Kidney epithelial cell (primary cell): ENCODE measurements around the gene PI4K2A. TPM values are rescaled to one million over a fixed set of nuclear protein-coding genes. Genes with fewer than 3 reads are reported as not detected.
A peak's percentile ranks its signal among the peaks of the same experiment; 100 is the strongest.

ENCODE experiments used
- DNase-seq: peaks from one replicate; pipeline ENCODE4 v3.0.0-alpha.2; 2010; ENCODE audit warnings: low read depth
- H3K27me3 ChIP-seq: 2 replicates; pipeline ENCODE4 v1.6.0; 2011; ENCODE audit warnings: low read length; ENCODE audit not compliant: control insufficient read depth, insufficient read depth
- H3K36me3 ChIP-seq: 2 replicates; pipeline ENCODE4 v1.5.1; 2011; ENCODE audit warnings: low read length; ENCODE audit not compliant: control insufficient read depth, insufficient read depth
- H3K4me3 ChIP-seq: 2 replicates; pipeline ENCODE4 v1.5.1; 2011; ENCODE audit warnings: low read depth, mild to moderate bottlenecking, control low read depth, low read length
- CTCF ChIP-seq: IDR thresholded peaks from 2 replicates; pipeline ENCODE4 v1.5.1; 2011; ENCODE audit warnings: mild to moderate bottlenecking, moderate library complexity, low read length, control low read depth, inconsistent platforms; ENCODE audit not compliant: insufficient read depth, poor library complexity, severe bottlenecking
- total RNA-seq: library from RNA; depleted of rRNA; stranded (reverse); fragments of >200 nt; gene quantifications from 2 replicates; pipeline ENCODE4 v1.2.3, GENCODE V29; 2015

The PI4K2A gene
- total RNA-seq, 1 donor from 2014 or later: 37.6 TPM

GRCh38 chr10:97708167-97708566 is 67.7 kb downstream of the PI4K2A start:
- DNase-seq: no peak
- no peak for TF ChIP-seq CTCF
- no peaks in the 10 kb centered on the region for H3K36me3 ChIP-seq

GRCh38 chr10:97708976-97709946 is 68.8 kb downstream of the PI4K2A start:
- Histone ChIP-seq H3K36me3 (no peaks in the 10 kb centered on the region), H3K27me3 (no peaks in the 10 kb centered on the region), H3K4me3 (no peak overlapping the region)
- no peak for DNase-seq
- TF ChIP-seq CTCF: peak; percentile 76

More at GRCh38 chr10:97708167-97708566, 67.7 kb downstream of the PI4K2A start:
- no peak overlapping the region for H3K4me3 ChIP-seq
- no peaks in the 10 kb centered on the region for H3K27me3 ChIP-seq

GRCh38 chr10:97711640-97712572 is 71.4 kb downstream of the PI4K2A start:
- no peak overlapping the region for H3K4me3 ChIP-seq
- TF ChIP-seq CTCF: no peak
- no peaks in the 10 kb centered on the region for H3K27me3 ChIP-seq
- no peak for DNase-seq
- no peaks in the 10 kb centered on the region for H3K36me3 ChIP-seq

GRCh38 chr10:97713339-97713825 is 72.9 kb downstream of the PI4K2A start, which contains the start of gene MARVELD1:
TSS of gene MARVELD1 (plus strand) at chr10:97713730. CDS start at chr10:97713877, 147 bp downstream.
- Histone ChIP-seq H3K27me3 (no peaks in the 10 kb centered on the region), H3K36me3 (peaks cover 3% of the 10 kb centered on the region), H3K4me3 (peak within 1 kb of the TSS; percentile 75)
- no peak for TF ChIP-seq CTCF
- no peak for DNase-seq

GRCh38 chr10:97713826-97714400 is 73.4 kb downstream of the PI4K2A start:
- Histone ChIP-seq H3K27me3 (no peaks in the 10 kb centered on the region), H3K36me3 (peaks cover 4% of the 10 kb centered on the region), H3K4me3 (peak overlapping the region; percentile 75)
- no peak for DNase-seq
- peak; percentile 26 for TF ChIP-seq CTCF
